K562 treated with DMSO at 1 percent for 4 hours (cell line): ENCODE results near the gene FOXD4. TPM values are rescaled to one million over a fixed set of nuclear protein-coding genes. Genes with fewer than 3 reads are reported as not detected.

Experiments used
- total RNA-seq: library from RNA; unstranded; fragments of 300-600 nt; gene quantifications from 2 replicates; pipeline ENCODE4 v1.2.3, GENCODE V29; 2022; ENCODE audit not compliant: insufficient read depth

FOXD4 gene
- 2.0 and 2.5 TPM in 2 replicates for total RNA-seq

DNA sequence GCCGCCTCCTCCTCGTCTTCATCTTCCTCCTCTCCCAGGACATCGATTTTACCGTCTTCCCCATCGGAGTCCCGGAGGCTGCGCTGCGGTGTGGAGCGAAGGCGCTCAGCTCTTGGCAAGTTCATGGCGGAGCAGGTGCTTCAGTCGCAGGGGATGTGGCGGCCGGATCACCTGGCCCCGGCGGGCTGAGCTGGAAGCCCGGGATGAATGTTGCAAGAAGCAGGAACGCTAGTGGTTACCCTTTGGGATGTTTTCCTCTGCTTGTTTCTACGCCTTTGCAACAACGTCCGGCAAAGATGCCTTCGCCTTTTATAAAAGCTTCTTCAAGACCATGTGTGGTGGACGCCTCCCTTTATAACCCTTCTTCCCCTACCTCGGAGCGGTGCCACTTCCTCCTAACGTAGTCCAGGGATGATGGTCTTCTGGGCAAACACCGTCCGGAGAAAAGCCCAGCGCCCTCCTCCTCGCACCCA, at the start of gene FOXD4:
Gene FOXD4, minus strand, starts transcription at position 423 of the 473 bp plus-strand sequence. Its CDS starts 298 bp downstream, at position 125.

Other genes starting within 250 kb of the FOXD4 start
- gene WASHC1, start 89.0 kb downstream of the FOXD4 start, total RNA-seq = 8.0 and 8.5 TPM in 2 replicates
- 6.4 and 9.7 TPM in 2 replicates for gene ZNG1A, start 60.6 kb upstream of the FOXD4 start, total RNA-seq
- 41.3 and 42.7 TPM in 2 replicates for gene DOCK8, start 96.4 kb upstream of the FOXD4 start, total RNA-seq